IPS-15b (cell line): ENCODE measurements around the gene NCOR1.

Experiments
- H3K27me3 ChIP-seq: one replicate; pipeline ENCODE4 v1.6.1; 2013; ENCODE audit warnings: low read length; ENCODE audit not compliant: control insufficient read depth, insufficient read depth
- H3K36me3 ChIP-seq: one replicate; pipeline ENCODE4 v1.6.1; 2013; ENCODE audit warnings: low read length; ENCODE audit not compliant: control insufficient read depth, insufficient read depth
- H3K4me1 ChIP-seq: one replicate; pipeline ENCODE4 v1.6.1; 2013; ENCODE audit warnings: mild to moderate bottlenecking, low read length; ENCODE audit not compliant: control insufficient read depth, insufficient read depth
- H3K4me3 ChIP-seq: one replicate; pipeline ENCODE4 v1.5.1; 2013; ENCODE audit warnings: low read depth, low read length
- H3K9ac ChIP-seq: one replicate; pipeline ENCODE4 v1.6.1; 2013; ENCODE audit warnings: low read depth, mild to moderate bottlenecking, low read length
- H3K9me3 ChIP-seq: one replicate; pipeline ENCODE4 v1.6.1; 2013; ENCODE audit warnings: mild to moderate bottlenecking, low read length; ENCODE audit not compliant: control insufficient read depth, insufficient read depth

The NCOR1 gene

GRCh38 chr17:16108386-16108785 lies 106.9 kb downstream of the NCOR1 start:
- Histone ChIP-seq H3K4me3 (no peak overlapping the region), H3K4me1 (no peaks in the 10 kb centered on the region), H3K9ac (no peak overlapping the region), H3K36me3 (peaks cover 4% of the 10 kb centered on the region), H3K9me3 (no peaks in the 10 kb centered on the region), H3K27me3 (no peaks in the 10 kb centered on the region)

GRCh38 chr17:16107165-16107770 lies 108.1 kb downstream of the NCOR1 start:
- H3K4me1 ChIP-seq: no peaks in the 10 kb centered on the region
- peaks cover 4% of the 10 kb centered on the region for H3K36me3 ChIP-seq
- H3K27me3 ChIP-seq: no peaks in the 10 kb centered on the region
- no peak overlapping the region for H3K4me3 ChIP-seq
- H3K9me3 ChIP-seq: no peaks in the 10 kb centered on the region
- no peak overlapping the region for H3K9ac ChIP-seq

GRCh38 chr17:16106161-16106891 lies 109.0 kb downstream of the NCOR1 start:
- Histone ChIP-seq H3K27me3 (no peaks in the 10 kb centered on the region), H3K4me3 (no peak overlapping the region), H3K9me3 (no peaks in the 10 kb centered on the region), H3K4me1 (no peaks in the 10 kb centered on the region), H3K9ac (no peak overlapping the region), H3K36me3 (peaks cover 6% of the 10 kb centered on the region)

- no peak overlapping the region for H3K4me3 ChIP-seq
- no peaks in the 10 kb centered on the region for H3K9me3 ChIP-seq
- H3K27me3 ChIP-seq: no peaks in the 10 kb centered on the region
- peaks cover 11% of the 10 kb centered on the region for H3K36me3 ChIP-seq
- no peaks in the 10 kb centered on the region for H3K4me1 ChIP-seq
- no peak overlapping the region for H3K9ac ChIP-seq
Observed at GRCh38 chr17:16104189-16104588, 111.1 kb downstream of the NCOR1 start.

- Histone ChIP-seq H3K36me3 (peaks cover 22% of the 10 kb centered on the region), H3K4me1 (no peaks in the 10 kb centered on the region), H3K9ac (no peak overlapping the region)
Observed at GRCh38 chr17:16101440-16101839, 113.9 kb downstream of the NCOR1 start.

GRCh38 chr17:16100737-16101400 lies 114.5 kb downstream of the NCOR1 start:
- H3K9ac ChIP-seq: no peak overlapping the region
- H3K4me3 ChIP-seq: no peak overlapping the region
- no peaks in the 10 kb centered on the region for H3K4me1 ChIP-seq
- no peaks in the 10 kb centered on the region for H3K9me3 ChIP-seq
- no peaks in the 10 kb centered on the region for H3K27me3 ChIP-seq
- H3K36me3 ChIP-seq: peaks cover 22% of the 10 kb centered on the region

More at GRCh38 chr17:16101440-16101839, 113.9 kb downstream of the NCOR1 start:
- Histone ChIP-seq H3K4me3 (no peak overlapping the region), H3K9me3 (no peaks in the 10 kb centered on the region), H3K27me3 (no peaks in the 10 kb centered on the region)

- Histone ChIP-seq H3K4me1 (no peaks in the 10 kb centered on the region), H3K4me3 (no peak overlapping the region), H3K9me3 (no peaks in the 10 kb centered on the region), H3K9ac (no peak overlapping the region), H3K27me3 (no peaks in the 10 kb centered on the region), H3K36me3 (peaks cover 1% of the 10 kb centered on the region)
Observed at GRCh38 chr17:16091773-16092172, 123.6 kb downstream of the NCOR1 start.

GRCh38 chr17:16086957-16087356 lies 128.4 kb downstream of the NCOR1 start:
- no peak overlapping the region for H3K9ac ChIP-seq
- no peak overlapping the region for H3K4me3 ChIP-seq
- no peaks in the 10 kb centered on the region for H3K9me3 ChIP-seq

GRCh38 chr17:16085066-16085699 lies 130.2 kb downstream of the NCOR1 start:
- no peaks in the 10 kb centered on the region for H3K4me1 ChIP-seq
- H3K9ac ChIP-seq: no peak overlapping the region
- H3K9me3 ChIP-seq: no peaks in the 10 kb centered on the region
- H3K27me3 ChIP-seq: no peaks in the 10 kb centered on the region
- H3K36me3 ChIP-seq: peaks cover 3% of the 10 kb centered on the region
- H3K4me3 ChIP-seq: no peak overlapping the region

More at GRCh38 chr17:16086957-16087356, 128.4 kb downstream of the NCOR1 start:
- no peaks in the 10 kb centered on the region for H3K27me3 ChIP-seq
- H3K36me3 ChIP-seq: no peaks in the 10 kb centered on the region
- no peaks in the 10 kb centered on the region for H3K4me1 ChIP-seq

- Histone ChIP-seq H3K9ac (no peak overlapping the region), H3K27me3 (no peaks in the 10 kb centered on the region), H3K4me3 (no peak overlapping the region), H3K9me3 (no peaks in the 10 kb centered on the region), H3K36me3 (peaks cover 9% of the 10 kb centered on the region), H3K4me1 (no peaks in the 10 kb centered on the region)
Observed at GRCh38 chr17:16083223-16083622, 132.1 kb downstream of the NCOR1 start.

- no peaks in the 10 kb centered on the region for H3K9me3 ChIP-seq
- no peaks in the 10 kb centered on the region for H3K4me1 ChIP-seq
- H3K36me3 ChIP-seq: peaks cover 9% of the 10 kb centered on the region
- no peak overlapping the region for H3K9ac ChIP-seq
- H3K4me3 ChIP-seq: no peak overlapping the region
- no peaks in the 10 kb centered on the region for H3K27me3 ChIP-seq
Observed at GRCh38 chr17:16081507-16082087, 133.7 kb downstream of the NCOR1 start.
